WTC11 (cell line): ENCODE data around the gene ZNHIT1. TPM values are rescaled to one million over a fixed set of nuclear protein-coding genes. Genes with fewer than 3 reads are reported as not detected.

ENCODE experiments used
- ATAC-seq: fragments of 200-7000 bp; cut with Tn5 transposase; 2 replicates; pipeline ENCODE4 v1.10.0; 2021; ENCODE audit warnings: mild to moderate bottlenecking, moderate library complexity
- CTCF ChIA-PET: fragments of 300-600 bp; sonication (Branson Sonifier 250); formaldehyde crosslinking; loops from one replicate; lab custom pipeline; 2021; ENCODE audit warnings: antibody characterized with exemption; lab: Charles Lee
- POLR2A ChIA-PET: fragments of 350-600 bp; sonication (Branson Sonifier 250); formaldehyde crosslinking; loops from one replicate; lab custom pipeline; 2021; ENCODE audit warnings: antibody characterized with exemption; lab: Charles Lee
- DNase-seq: peaks from one replicate; pipeline ENCODE4 v3.0.0; 2021; ENCODE audit warnings: low spot score
- H3K27ac Mint-ChIP-seq: 2 replicates; pipeline ENCODE4 v1.8.0; 2021; ENCODE audit warnings: mixed read lengths
- H3K27me3 Mint-ChIP-seq: 2 replicates; pipeline ENCODE4 v1.8.0; 2021; ENCODE audit warnings: low read depth, mild to moderate bottlenecking, moderate library complexity, mixed read lengths
- H3K36me3 Mint-ChIP-seq: 2 replicates; pipeline ENCODE4 v1.8.0; 2021; ENCODE audit warnings: mixed read lengths
- H3K4me1 Mint-ChIP-seq: 2 replicates; pipeline ENCODE4 v1.8.0; 2022; ENCODE audit warnings: mixed read lengths
- H3K4me3 Mint-ChIP-seq: 2 replicates; pipeline ENCODE4 v1.8.0; 2021; ENCODE audit warnings: mild to moderate bottlenecking, moderate library complexity, mixed read lengths
- H3K9me3 Mint-ChIP-seq: 2 replicates; pipeline ENCODE4 v1.8.0; 2021; ENCODE audit warnings: mixed read lengths
- AFF4 ChIP-seq: sonication (generic); formaldehyde crosslinking; IDR thresholded peaks from 2 replicates; pipeline ENCODE4 v1.8.1; 2023; ENCODE audit warnings: mild to moderate bottlenecking, missing genetic modification reagents, borderline replicate concordance
- ARID4B ChIP-seq: sonication (generic); formaldehyde crosslinking; IDR thresholded peaks from 2 replicates; pipeline ENCODE4 v1.8.0; 2023; ENCODE audit warnings: missing genetic modification reagents, mild to moderate bottlenecking, borderline replicate concordance
- CTCF ChIP-seq: fragments of 200-600 bp; IDR thresholded peaks from 2 replicates; pipeline ENCODE4 v1.8.0; 2022; ENCODE audit warnings: antibody characterized with exemption
- GRHL2 ChIP-seq: fragments of 250-450 bp; sonication (Bioruptor Pico); IDR thresholded peaks from 2 replicates; pipeline ENCODE4 v1.8.0; 2022; ENCODE audit warnings: mild to moderate bottlenecking, moderate library complexity; ENCODE audit not compliant: insufficient replicate concordance, severe bottlenecking
- KAT7 ChIP-seq: sonication (generic); formaldehyde crosslinking; IDR thresholded peaks from 2 replicates; pipeline ENCODE4 v1.8.1; 2023; ENCODE audit warnings: missing genetic modification reagents, mild to moderate bottlenecking, borderline replicate concordance
- MXD4 ChIP-seq: fragments of 250-450 bp; sonication (Bioruptor Pico); IDR thresholded peaks from 2 replicates; pipeline ENCODE4 v1.8.0; 2021; ENCODE audit warnings: mild to moderate bottlenecking, moderate library complexity, borderline replicate concordance
- NR1H2 ChIP-seq: sonication (generic); formaldehyde crosslinking; IDR thresholded peaks from 2 replicates; pipeline ENCODE4 v1.9.0; 2021; ENCODE audit warnings: mild to moderate bottlenecking, moderate library complexity, missing genetic modification reagents
- ZNF121 ChIP-seq: sonication (generic); formaldehyde crosslinking; IDR thresholded peaks from 2 replicates; pipeline ENCODE4 v1.8.0; 2023; ENCODE audit warnings: missing genetic modification reagents
- ZNF138 ChIP-seq: sonication (generic); formaldehyde crosslinking; conservative IDR thresholded peaks from 2 replicates; pipeline ENCODE4 v1.8.1; 2022; ENCODE audit warnings: mild to moderate bottlenecking, moderate library complexity, missing genetic modification reagents
- ZNF317 ChIP-seq: sonication (generic); formaldehyde crosslinking; IDR thresholded peaks from 2 replicates; pipeline ENCODE4 v1.8.1; 2023; ENCODE audit warnings: low read depth, mild to moderate bottlenecking, moderate library complexity, missing genetic modification reagents, borderline replicate concordance
- ZNF532 ChIP-seq: fragments of 250-450 bp; sonication (Bioruptor Pico); IDR thresholded peaks from 2 replicates; pipeline ENCODE4 v1.9.0; 2021; ENCODE audit warnings: mild to moderate bottlenecking, borderline replicate concordance
- total RNA-seq: library from RNA; stranded (reverse); gene quantifications from 3 replicates; pipeline ENCODE4 v1.2.3, GENCODE V29; 2021

Gene ZNHIT1
- total RNA-seq, 1 experiment from 2014 or later, result 63.9 TPM

GRCh38 chr7:101226721-101227120, 8.8 kb downstream of the ZNHIT1 start:
- Mint-ChIP-seq H3K36me3 (peaks cover 34% of the 10 kb centered on the region), H3K27me3 (no peaks in the 10 kb centered on the region), H3K27ac (peak overlapping the region; percentile 38; the same call in 1 of the 2 replicates), H3K4me3 (no peak overlapping the region), H3K4me1 (peaks cover 15% of the 10 kb centered on the region), H3K9me3 (no peaks in the 10 kb centered on the region)
- CTCF ChIA-PET, result interaction anchor here (1.0 to 1.2 kb wide), 2 partner anchors 17 to 82 kb away, joined by 3 to 4 read pairs; no protein-coding TSS in a partner anchor
- POLR2A ChIA-PET, result no interaction called here
- DNase-seq (no peak), ATAC-seq (no peak)
- TF ChIP-seq AFF4 (CRISPR knock-in tag), result no peak
- TF ChIP-seq NR1H2 (CRISPR knock-in tag), result no peak
- no peak for TF ChIP-seq CTCF

GRCh38 chr7:101231644-101232043, 13.7 kb downstream of the ZNHIT1 start:
- peaks cover 11% of the 10 kb centered on the region for H3K36me3 Mint-ChIP-seq
- H3K4me3 Mint-ChIP-seq, result peak overlapping the region; percentile 74
- POLR2A ChIA-PET, result interaction anchor here (1.1 kb wide), 1 partner anchor 31 kb away, joined by 3 read pairs; no protein-coding TSS in a partner anchor
- ATAC-seq (no peak), DNase-seq (no peak)
- H3K27me3 Mint-ChIP-seq, result no peaks in the 10 kb centered on the region
- CTCF ChIA-PET, result interaction anchor here (1.3 to 4.0 kb wide), 6 partner anchors 13 to 88 kb away, joined by 3 to 55 read pairs (median 8); partner anchors contain the start of genes FIS1, PLOD3 and ZNHIT1
- H3K4me1 Mint-ChIP-seq, result peaks cover 24% of the 10 kb centered on the region
- peak overlapping the region; percentile 11; the same call in 1 of the 2 replicates for H3K27ac Mint-ChIP-seq
- no peak for TF ChIP-seq ZNF121
- no peaks in the 10 kb centered on the region for H3K9me3 Mint-ChIP-seq

GRCh38 chr7:101232141-101232850, 14.3 kb downstream of the ZNHIT1 start:
- no peaks in the 10 kb centered on the region for H3K9me3 Mint-ChIP-seq
- DNase-seq, result peak; percentile 80
- peak; percentile 75 for ATAC-seq
- H3K4me3 Mint-ChIP-seq, result peak overlapping the region; percentile 74
- H3K4me1 Mint-ChIP-seq, result peaks cover 24% of the 10 kb centered on the region
- H3K27me3 Mint-ChIP-seq, result no peaks in the 10 kb centered on the region
- H3K27ac Mint-ChIP-seq, result no peak overlapping the region
- ChIA-PET POLR2A (interaction anchor here (0.6 to 1.1 kb wide), 2 partner anchors 14 to 32 kb away, joined by 3 to 6 read pairs; partner anchors contain the start of gene ZNHIT1), CTCF (interaction anchor here (0.5 to 8.0 kb wide), 8 partner anchors 12 to 137 kb away, joined by 3 to 80 read pairs (median 8); partner anchors contain the start of genes FIS1, PLOD3 and ZNHIT1)
- peaks cover 7% of the 10 kb centered on the region for H3K36me3 Mint-ChIP-seq
- TF ChIP-seq ZNF317 (CRISPR knock-in tag) (no peak), ZNF121 (no peak), KAT7 (CRISPR knock-in tag) (0 out of 2 replicates have a peak, but pooled peaks have one; percentile 29), GRHL2 (CRISPR knock-in tag) (no peak), ZNF532 (CRISPR knock-in tag) (no peak), MXD4 (CRISPR knock-in tag) (no peak), ZNF138 (no peak), ARID4B (CRISPR knock-in tag) (peak; percentile 85; the same call in 1 of the 2 replicates)
